Caco-2 (cell line): ENCODE results near the gene ADARB2. TPM values are rescaled to one million over a fixed set of nuclear protein-coding genes. Genes with fewer than 3 reads are reported as not detected.
A peak's percentile ranks its signal among the peaks of the same experiment; 100 is the strongest.

Experiments
- BruUV-seq: library from RNA; stranded (reverse); fragments of 400-500 nt; replicated peaks from 2 replicates; lab custom pipeline; 2021; lab: Mats Ljungman, UMichigan
- CTCF ChIA-PET: fragments of 300-600 bp; sonication (Branson Sonifier 250); formaldehyde crosslinking; loops from one replicate; lab custom pipeline; 2022; ENCODE audit warnings: antibody characterized with exemption; lab: Charles Lee
- POLR2A ChIA-PET: fragments of 300-600 bp; sonication (Branson Sonifier 250); formaldehyde crosslinking; loops from one replicate; lab custom pipeline; 2022; ENCODE audit warnings: antibody characterized with exemption; lab: Charles Lee
- DNase-seq, 2 experiments: peaks; one replicate each; pipeline versions ENCODE4 v3.0.0 to v3.0.0-alpha.2; 2020 to 2022
- H3K27me3 ChIP-seq: replicated peaks from 2 replicates; pipeline ENCODE4 v1.6.0; 2011; ENCODE audit warnings: low read length; ENCODE audit not compliant: control insufficient read depth, insufficient read depth
- H3K36me3 ChIP-seq: 2 replicates; pipeline ENCODE4 v1.5.1; 2011; ENCODE audit warnings: low read length; ENCODE audit not compliant: control insufficient read depth, insufficient read depth
- H3K4me1 ChIP-seq: fragments of 250-450 bp; sonication (Bioruptor Pico); 2 replicates; pipeline ENCODE4 v1.5.1; 2020; ENCODE audit warnings: mild to moderate bottlenecking
- H3K4me3 ChIP-seq: 2 replicates; pipeline ENCODE4 v1.5.1; 2011; ENCODE audit warnings: low read depth, mild to moderate bottlenecking, control low read depth, low read length
- H3K9me3 ChIP-seq: fragments of 250-450 bp; sonication (Bioruptor Pico); 2 replicates; pipeline ENCODE4 v1.5.1; 2020; ENCODE audit warnings: mild to moderate bottlenecking, moderate library complexity
- H3K27ac Mint-ChIP-seq: one replicate; pipeline ENCODE4 v1.8.0; 2022; ENCODE audit warnings: mixed read lengths; ENCODE audit not compliant: unreplicated experiment
- H3K27me3 Mint-ChIP-seq: one replicate; pipeline ENCODE4 v1.8.0; 2022; ENCODE audit warnings: mixed read lengths; ENCODE audit not compliant: insufficient read depth, unreplicated experiment
- H3K36me3 Mint-ChIP-seq: one replicate; pipeline ENCODE4 v1.8.0; 2022; ENCODE audit warnings: mild to moderate bottlenecking, mixed read lengths; ENCODE audit not compliant: insufficient read depth, unreplicated experiment
- H3K4me1 Mint-ChIP-seq: one replicate; pipeline ENCODE4 v1.8.0; 2022; ENCODE audit warnings: low read depth, mixed read lengths; ENCODE audit not compliant: unreplicated experiment
- H3K4me3 Mint-ChIP-seq: one replicate; pipeline ENCODE4 v1.8.0; 2022; ENCODE audit warnings: mild to moderate bottlenecking, moderate library complexity, mixed read lengths; ENCODE audit not compliant: unreplicated experiment
- H3K9me3 Mint-ChIP-seq: one replicate; pipeline ENCODE4 v1.8.0; 2022; ENCODE audit warnings: mixed read lengths; ENCODE audit not compliant: unreplicated experiment
- CTCF ChIP-seq, 2 experiments: fragments of 200-600 bp in 1 of 2; IDR thresholded peaks; 1 replicate in 1 of 2; 2 replicates in 1 of 2; pipeline versions ENCODE4 v1.5.1 to v1.8.0; 2011 to 2022; ENCODE audit warnings: antibody characterized with exemption in 1 of 2, control low read depth in 1 of 2, inconsistent platforms in 1 of 2, low read depth in 1 of 2, low read length in 1 of 2, mild to moderate bottlenecking in 1 of 2, moderate library complexity in 1 of 2; ENCODE audit not compliant: insufficient read depth in 1 of 2, severe bottlenecking in 1 of 2, unreplicated experiment in 1 of 2
- intact Hi-C: fragments of 100-400 bp; cut with micrococcal nuclease; formaldehyde crosslinking; loops from one replicate; pipeline ENCODE4 v1.10.0; 2022; ENCODE audit not compliant: unreplicated experiment
- total RNA-seq: library from RNA; stranded (reverse); gene quantifications from 2 replicates; pipeline ENCODE4 v1.2.3, GENCODE V29; 2022

Gene ADARB2
- total RNA-seq, 1 experiment from 2014 or later = 0.27 TPM

DNA sequence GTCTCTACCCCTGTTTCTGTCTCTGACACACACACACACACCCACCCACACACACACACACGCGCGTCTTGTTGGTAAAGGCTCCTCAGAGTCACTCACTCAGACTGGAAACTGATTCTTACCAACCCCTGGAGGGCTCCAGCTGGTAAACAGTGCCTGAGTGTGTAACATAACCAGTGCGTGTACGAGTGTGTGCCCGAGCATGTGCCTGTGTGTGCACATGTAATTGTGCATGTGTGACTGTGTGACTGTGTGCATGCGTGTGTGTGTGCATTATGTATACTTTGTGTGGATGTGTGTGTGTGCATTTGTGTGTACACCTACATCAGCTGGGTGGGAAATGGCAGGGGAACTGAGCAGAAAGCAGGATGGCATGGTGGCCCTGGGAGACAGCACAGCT lies 364.0 kb downstream of the ADARB2 start:
- no peak for TF ChIP-seq CTCF (IDR thresholded peaks at IDR 0.05; ENCODE audit: insufficient read depth in 1 of 2, low read depth in 1 of 2, low read length in 1 of 2, severe bottlenecking in 1 of 2, unreplicated experiment in 1 of 2)
- peaks cover 9% of the 10 kb centered on the region for H3K9me3 Mint-ChIP-seq
- peaks cover 4% of the 10 kb centered on the region for H3K36me3 Mint-ChIP-seq

DNA sequence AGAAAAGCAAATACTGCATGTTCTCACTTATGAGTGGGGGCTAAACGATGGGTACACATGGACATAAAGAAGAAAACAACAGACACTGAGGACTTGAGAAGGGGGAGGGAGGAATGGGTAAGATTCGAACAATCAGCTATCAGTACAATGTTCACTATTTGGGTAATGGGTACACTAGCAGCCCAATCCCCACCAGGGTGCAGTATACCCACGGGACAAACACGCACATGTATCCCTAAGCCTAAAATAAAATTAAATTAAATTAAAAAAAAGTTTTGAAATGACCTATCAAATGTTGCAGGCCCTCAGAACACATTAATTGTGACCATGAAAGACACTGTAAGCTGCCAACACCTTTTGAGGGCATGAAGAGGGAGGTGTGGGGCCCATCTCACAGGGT lies 365.1 kb downstream of the ADARB2 start:
- Mint-ChIP-seq H3K36me3 (peaks cover 6% of the 10 kb centered on the region), H3K9me3 (peaks cover 9% of the 10 kb centered on the region), H3K27ac (no peak overlapping the region), H3K4me1 (peaks cover under 1% of the 10 kb centered on the region), H3K4me3 (no peak overlapping the region), H3K27me3 (peaks cover 4% of the 10 kb centered on the region)
- peak; percentile 22 to 29 for TF ChIP-seq CTCF (IDR thresholded peaks at IDR 0.05; ENCODE audit: insufficient read depth in 1 of 2, low read depth in 1 of 2, low read length in 1 of 2, severe bottlenecking in 1 of 2, unreplicated experiment in 1 of 2)
- intact Hi-C loops = loop anchor here (5.0 kb wide), 1 partner anchor 70 kb away; no protein-coding TSS in a partner anchor
- BruUV-seq = no TSS peak
- H3K9me3 ChIP-seq = no peaks in the 10 kb centered on the region
- H3K27me3 ChIP-seq = no peaks in the 10 kb centered on the region
- H3K4me3 ChIP-seq = no peak overlapping the region
- ChIA-PET CTCF (no interaction called here), POLR2A (no interaction called here)
- no peaks in the 10 kb centered on the region for H3K4me1 ChIP-seq
- no peak for DNase-seq
- no peaks in the 10 kb centered on the region for H3K36me3 ChIP-seq

More for the DNA sequence above, 364.0 kb downstream of the ADARB2 start:
- no peak overlapping the region for H3K27ac Mint-ChIP-seq
- H3K27me3 Mint-ChIP-seq = peaks cover 10% of the 10 kb centered on the region
- POLR2A ChIA-PET = no interaction called here
- peaks cover 10% of the 10 kb centered on the region for H3K4me1 Mint-ChIP-seq
- no TSS peak for BruUV-seq
- no peaks in the 10 kb centered on the region for H3K9me3 ChIP-seq
- intact Hi-C loops = loop anchor here (5.0 kb wide), 1 partner anchor 71 kb away; no protein-coding TSS in a partner anchor
- no peak overlapping the region for H3K4me3 Mint-ChIP-seq
- H3K4me3 ChIP-seq = no peak overlapping the region
- no peak for DNase-seq
- H3K4me1 ChIP-seq = peaks cover 5% of the 10 kb centered on the region; the same call in 1 of the 2 replicates
- H3K27me3 ChIP-seq = no peaks in the 10 kb centered on the region
- H3K36me3 ChIP-seq = no peaks in the 10 kb centered on the region
- CTCF ChIA-PET = interaction anchor here (1.1 kb wide), 1 partner anchor 111 kb away, joined by 3 read pairs; no protein-coding TSS in a partner anchor

- CTCF ChIA-PET = interaction anchor here (1.1 kb wide), 1 partner anchor 368 kb away, joined by 4 read pairs; no protein-coding TSS in a partner anchor
- Histone ChIP-seq H3K27me3 (no peaks in the 10 kb centered on the region), H3K4me1 (no peaks in the 10 kb centered on the region), H3K36me3 (no peaks in the 10 kb centered on the region), H3K4me3 (no peak overlapping the region), H3K9me3 (no peaks in the 10 kb centered on the region)
- Mint-ChIP-seq H3K4me3 (no peak overlapping the region), H3K4me1 (no peaks in the 10 kb centered on the region), H3K27me3 (peaks cover 4% of the 10 kb centered on the region), H3K36me3 (peaks cover 6% of the 10 kb centered on the region), H3K27ac (no peak overlapping the region), H3K9me3 (no peaks in the 10 kb centered on the region)
- TF ChIP-seq CTCF (IDR thresholded peaks at IDR 0.05; ENCODE audit: insufficient read depth in 1 of 2, low read depth in 1 of 2, low read length in 1 of 2, severe bottlenecking in 1 of 2, unreplicated experiment in 1 of 2) = no peak
- intact Hi-C loops = loop anchor here (5.0 kb wide), 1 partner anchor 68 kb away; no protein-coding TSS in a partner anchor
- BruUV-seq = no TSS peak
- no peak for DNase-seq
- POLR2A ChIA-PET = no interaction called here
Observed at GRCh38 chr10:1370298-1370697, 367.0 kb downstream of the ADARB2 start.
